IMR-90 (cell line): ENCODE results near the gene MMP8.

ENCODE experiments used
- BHLHE40 ChIP-seq: fragments of 150-350 bp; IDR thresholded peaks from 2 replicates; pipeline ENCODE4 v1.6.1; 2016; ENCODE audit warnings: mild to moderate bottlenecking, low read depth, low read length
- CHD1 ChIP-seq: IDR thresholded peaks from 2 replicates; pipeline ENCODE4 v1.6.1; 2012; ENCODE audit warnings: low read depth, low read length, improper control_type of control experiment
- CTCF ChIP-seq: conservative IDR thresholded peaks from 2 replicates; pipeline ENCODE4 v1.5.1; 2012; ENCODE audit warnings: mild to moderate bottlenecking, low read depth, low read length, improper control_type of control experiment
- ELK1 ChIP-seq: fragments of 150-350 bp; IDR thresholded peaks from 2 replicates; pipeline ENCODE4 v1.6.1; 2016; ENCODE audit warnings: low read depth, mild to moderate bottlenecking, low read length, moderate library complexity, borderline replicate concordance
- FOS ChIP-seq: fragments of 150-350 bp; IDR thresholded peaks from 2 replicates; pipeline ENCODE4 v1.6.1; 2016; ENCODE audit warnings: low read depth, low read length
- MAZ ChIP-seq: IDR thresholded peaks from 2 replicates; pipeline ENCODE4 v1.6.1; 2012; ENCODE audit warnings: low read depth, mild to moderate bottlenecking, low read length, improper control_type of control experiment, moderate library complexity, borderline replicate concordance
- MXI1 ChIP-seq: IDR thresholded peaks from 2 replicates; pipeline ENCODE4 v1.6.1; 2012; ENCODE audit warnings: low read depth, mild to moderate bottlenecking, low read length, moderate library complexity, borderline replicate concordance
- POLR2A ChIP-seq: IDR thresholded peaks from 2 replicates; pipeline ENCODE4 v1.6.1; 2012; ENCODE audit warnings: mild to moderate bottlenecking, low read depth, low read length
- RAD21 ChIP-seq: IDR thresholded peaks from 2 replicates; pipeline ENCODE4 v1.6.1; 2012; ENCODE audit warnings: low read length, improper control_type of control experiment
- RCOR1 ChIP-seq: IDR thresholded peaks from 2 replicates; pipeline ENCODE4 v1.6.1; 2012; ENCODE audit warnings: mild to moderate bottlenecking, low read length, improper control_type of control experiment; ENCODE audit not compliant: insufficient replicate concordance
- RFX5 ChIP-seq: IDR thresholded peaks from 2 replicates; pipeline ENCODE4 v1.8.0; 2012; ENCODE audit warnings: low read depth, mild to moderate bottlenecking, low read length, moderate library complexity
- USF2 ChIP-seq: fragments of 150-350 bp; IDR thresholded peaks from 2 replicates; pipeline ENCODE4 v1.6.1; 2017; ENCODE audit warnings: mild to moderate bottlenecking, antibody characterized with exemption, low read length, low read depth

GRCh38 chr11:102753267-102753666, 28.5 kb upstream of the MMP8 start:
- TF ChIP-seq USF2 (no peak), CHD1 (no peak), CTCF (no peak), MAZ (no peak), RAD21 (no peak), POLR2A (no peak), RFX5 (no peak), MXI1 (no peak), ELK1 (no peak), BHLHE40 (no peak), FOS (no peak), RCOR1 (no peak)
